Renal cortex interstitium (tissue), 11 donors: Measurements from ENCODE around the gene UBXN10. TPM values are rescaled to one million over a fixed set of nuclear protein-coding genes. Genes with fewer than 3 reads are reported as not detected.
"Not testable (repeated sequence)": the region's sequence is repeated elsewhere in the genome, so short reads cannot be mapped to it uniquely, and the experiment has no call there.

Experiments
- DNase-seq, 11 donors: peaks; one replicate each; pipeline ENCODE4 v3.0.0-alpha.2; 2013; ENCODE audit warnings: low read depth in 9 of 11, low spot score in 4 of 11; ENCODE audit errors: extremely low read depth in 1 of 11
- polyA plus RNA-seq, 3 donors: library from polyadenylated mRNA; unstranded; fragments of 120-200 nt; gene quantifications; one replicate each; pipeline ENCODE4 v1.2.1, GENCODE V29; 2013; ENCODE audit not compliant: insufficient read length in 3 of 3

The UBXN10 gene
- polyA plus RNA-seq, 3 donors, result 5.5 to 6.9 (median 5.9) TPM

- not testable (repeated sequence) for DNase-seq
Observed at GRCh38 chr1:20219053-20219452, 33.2 kb downstream of the UBXN10 start.

DNA sequence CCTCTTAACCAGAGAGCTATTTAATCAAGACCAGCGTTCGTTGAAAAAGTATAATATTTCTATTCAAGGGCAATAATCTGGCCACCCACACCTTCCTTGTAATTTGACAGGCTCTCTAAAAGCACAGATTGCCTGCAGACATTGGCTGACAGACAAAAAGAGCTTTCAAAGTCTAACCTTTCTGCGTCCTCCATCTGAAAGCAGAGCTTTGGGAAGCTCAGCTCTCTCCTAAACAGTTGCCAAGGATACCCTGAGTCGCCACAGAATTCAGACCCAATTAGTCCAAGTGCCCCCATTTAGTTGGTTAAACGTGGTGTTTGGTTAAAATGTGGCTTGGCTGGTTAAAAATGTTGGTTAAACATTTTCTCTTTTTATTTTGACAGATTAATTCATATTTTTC lies 34.1 kb downstream of the UBXN10 start:
- DNase-seq, result no peak

DNA sequence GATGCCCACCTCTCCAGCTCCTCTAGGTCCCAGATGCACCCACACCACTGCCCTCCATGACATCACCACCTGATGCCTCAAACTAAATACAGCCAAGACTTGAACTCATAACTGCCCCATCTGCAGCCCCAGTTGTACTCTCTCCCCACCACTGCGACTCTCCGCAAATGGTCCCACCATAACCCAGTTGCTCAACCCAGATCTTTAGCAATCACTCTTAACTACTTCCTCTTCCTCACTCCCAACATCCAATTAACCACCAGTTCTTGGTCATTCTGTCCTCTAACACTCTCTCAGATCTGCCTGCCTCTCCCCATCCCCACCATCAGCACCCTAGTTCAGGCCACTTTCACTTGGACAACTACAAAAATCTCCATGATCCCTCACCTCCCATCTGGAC lies 37.2 kb downstream of the UBXN10 start:
- no peak for DNase-seq

DNA sequence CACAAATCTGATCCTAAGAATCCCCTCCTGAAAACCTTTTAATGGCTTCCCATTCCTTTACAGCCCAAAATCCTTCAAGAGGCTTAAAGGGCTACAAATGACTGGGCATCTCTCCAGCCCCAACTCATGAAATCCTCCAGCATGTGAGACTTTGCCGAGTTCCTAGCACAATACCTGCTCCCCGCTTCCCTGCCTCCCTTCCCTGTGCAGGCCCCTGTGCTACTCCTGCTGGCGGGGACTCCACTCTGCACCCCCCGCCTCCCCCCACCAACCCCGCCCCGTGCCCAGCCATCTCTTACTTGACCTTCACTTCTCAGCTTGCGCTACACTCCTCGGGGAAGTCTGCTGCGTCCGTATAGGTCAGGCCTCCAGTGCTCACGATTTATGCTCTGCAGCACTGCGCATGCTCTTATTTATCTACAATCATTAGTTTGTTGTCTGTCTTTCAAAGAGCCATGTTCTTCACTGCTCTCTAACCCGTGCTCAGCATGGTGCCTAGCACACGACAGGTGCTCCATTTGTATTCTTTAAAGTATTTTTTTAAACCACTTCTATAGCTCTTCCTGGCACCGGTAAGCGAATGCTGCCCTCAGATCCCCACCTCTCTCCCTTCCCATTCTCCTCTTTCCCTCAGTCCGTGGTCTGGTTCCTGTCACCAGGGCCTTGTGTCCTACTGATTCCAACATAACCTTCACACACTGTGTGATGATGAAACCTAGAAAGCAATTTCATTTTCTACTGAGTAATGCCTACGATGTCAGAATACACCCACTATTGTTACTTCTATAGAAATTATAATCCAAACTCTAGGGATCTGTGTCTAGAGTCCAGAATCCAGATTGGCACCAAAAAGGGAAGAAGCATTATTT lies 37.9 kb downstream of the UBXN10 start:
- peak in 4 of 11 donors; percentile 29 to 38 (median 33) for DNase-seq

DNA sequence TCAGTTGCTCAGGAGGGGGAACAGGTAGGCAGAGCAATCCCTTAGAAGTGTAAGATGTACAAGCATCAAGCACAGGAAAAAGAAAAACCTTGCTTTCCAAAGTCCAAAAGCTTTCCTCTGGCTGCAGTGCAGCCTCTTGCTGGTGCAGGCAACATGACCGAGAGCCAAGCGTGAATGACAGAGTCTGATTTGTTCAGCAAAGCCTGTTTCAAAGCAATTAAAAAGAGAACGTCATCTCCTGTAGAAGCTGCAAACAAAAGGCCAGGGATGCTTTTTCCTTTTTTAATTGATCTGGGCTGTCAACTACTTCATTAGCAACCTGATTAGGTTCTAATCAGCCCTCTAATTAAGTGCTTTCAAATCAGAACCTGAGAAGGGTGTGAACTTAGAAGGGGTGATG lies 38.6 kb downstream of the UBXN10 start:
- DNase-seq, result no peak

DNA sequence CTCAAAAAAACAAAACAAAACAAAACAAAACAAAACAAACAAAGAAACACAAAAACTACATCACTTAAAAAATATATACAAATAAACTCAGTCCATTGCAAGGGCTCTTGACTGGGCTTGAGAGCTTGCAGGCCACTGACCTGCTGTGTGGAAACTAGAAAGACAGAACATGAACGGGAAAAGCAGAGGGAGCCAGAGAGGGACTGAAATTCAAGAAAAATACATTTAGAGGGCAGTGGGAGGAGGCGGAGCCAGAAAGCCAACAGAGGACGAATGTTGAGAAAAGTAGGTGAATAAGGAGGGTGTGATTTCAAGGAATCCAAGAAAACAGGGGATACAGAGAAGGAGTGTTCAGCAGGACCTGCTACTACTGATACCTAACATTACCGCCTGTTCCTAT lies 41.8 kb downstream of the UBXN10 start:
- no peak for DNase-seq

- no peak for DNase-seq
Observed at GRCh38 chr1:20228314-20228825, 42.5 kb downstream of the UBXN10 start.

GRCh38 chr1:20229171-20229570 lies 43.3 kb downstream of the UBXN10 start:
- no peak for DNase-seq

DNA sequence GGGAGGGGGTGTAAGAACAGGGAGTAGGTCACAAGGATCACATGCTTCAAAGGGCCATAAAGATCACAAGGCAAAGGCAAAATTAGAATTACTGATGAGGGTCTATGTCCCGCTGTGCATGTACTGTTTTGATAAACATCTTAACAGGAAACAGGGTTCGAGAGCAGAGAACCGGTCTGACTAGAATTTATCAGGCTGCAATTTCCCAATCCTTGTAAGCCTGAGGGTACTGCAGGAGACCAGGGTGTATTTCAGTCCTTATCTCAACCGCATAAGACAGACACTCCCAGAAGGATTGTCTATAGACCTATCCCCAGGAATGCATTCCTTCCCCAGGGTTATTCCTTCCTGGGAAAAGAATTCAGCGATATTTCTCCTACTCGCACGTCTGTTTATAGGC lies 46.7 kb downstream of the UBXN10 start:
- not testable (repeated sequence) for DNase-seq

GRCh38 chr1:20233394-20233793 lies 47.5 kb downstream of the UBXN10 start:
- DNase-seq, result no peak

GRCh38 chr1:20233866-20234265 lies 48.0 kb downstream of the UBXN10 start:
- no peak for DNase-seq

DNA sequence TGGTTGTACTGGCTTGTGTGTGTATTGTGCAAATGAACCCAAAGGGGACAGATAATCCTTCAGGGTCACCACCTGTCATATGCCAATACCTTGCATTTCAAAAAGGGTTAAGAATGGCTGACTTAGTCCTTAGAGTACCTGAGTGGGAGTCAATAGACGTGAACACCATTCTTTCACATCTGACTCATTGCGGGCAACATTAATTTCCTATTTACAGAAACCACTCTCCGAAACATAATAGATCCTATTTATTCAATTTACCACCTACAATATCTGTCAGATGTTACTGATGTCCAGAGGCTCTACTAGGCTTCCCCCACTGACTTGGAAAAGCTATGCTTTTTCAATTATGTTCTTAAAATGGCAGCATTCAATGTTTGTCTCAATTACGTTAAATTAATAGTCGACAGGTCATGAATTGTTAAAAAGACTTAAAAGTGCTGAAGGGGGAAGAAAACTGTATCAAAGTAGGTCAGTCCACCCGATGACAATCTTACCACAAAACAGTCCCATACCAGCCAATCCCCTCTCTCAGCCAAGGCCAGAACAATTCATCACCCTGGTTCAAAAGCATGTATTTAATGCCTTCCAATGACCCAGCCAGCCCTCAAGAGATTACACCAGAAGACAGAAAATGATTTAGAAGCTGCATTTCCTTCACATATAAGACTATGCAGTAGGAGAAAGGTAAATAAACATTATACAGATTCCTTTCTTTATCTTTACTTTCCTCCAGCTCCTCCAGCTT lies 49.1 kb downstream of the UBXN10 start:
- DNase-seq, result no peak

DNA sequence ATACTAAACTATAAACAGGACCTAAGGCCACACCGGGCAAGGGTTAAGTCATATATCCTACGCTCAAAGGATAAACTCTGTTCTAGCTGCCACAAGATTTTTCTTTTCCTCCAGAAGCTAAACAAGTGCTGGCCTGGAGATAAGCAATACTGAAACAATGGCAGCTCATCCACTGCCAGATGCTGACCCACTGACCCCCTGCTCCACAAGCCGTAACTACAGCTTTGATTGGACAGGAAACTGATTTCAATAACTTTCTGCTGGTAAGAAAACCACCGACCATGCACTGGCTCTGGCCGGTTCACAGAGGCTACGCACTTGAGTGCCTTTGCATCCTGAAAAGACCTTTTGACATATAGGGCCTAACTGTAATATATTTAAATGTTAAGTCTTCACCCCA lies 51.8 kb downstream of the UBXN10 start:
- DNase-seq, result no peak

GRCh38 chr1:20240012-20240411 lies 54.1 kb downstream of the UBXN10 start:
- DNase-seq, result no peak

GRCh38 chr1:20242890-20243479 lies 57.1 kb downstream of the UBXN10 start:
- DNase-seq, result no peak

Other genes starting within 250 kb of the UBXN10 start
- gene PLA2G2A, start 206.5 kb upstream of the UBXN10 start, polyA plus RNA-seq, result not detected
- gene PLA2G5, start 115.9 kb upstream of the UBXN10 start, polyA plus RNA-seq, result not detected
- under 1 TPM; 0.04 to 0.09 (median 0.06) TPM for gene PLA2G2D, start 66.6 kb upstream of the UBXN10 start, polyA plus RNA-seq
- under 1 TPM; 0.12 to 0.19 (median 0.17) TPM for gene PLA2G2F, start 46.8 kb upstream of the UBXN10 start, polyA plus RNA-seq
- under 1 TPM in 2 of 3 donors, not detected in 1; 0.11 to 0.33 TPM for gene PLA2G2C, start 422 bp downstream of the UBXN10 start, polyA plus RNA-seq
- gene VWA5B1, start 104.8 kb downstream of the UBXN10 start, polyA plus RNA-seq, result 1 to 10 TPM; 1.3 to 5.4 (median 1.5) TPM